B cell (primary cell): ENCODE measurements around the gene TRPV2. TPM values are rescaled to one million over a fixed set of nuclear protein-coding genes. Genes with fewer than 3 reads are reported as not detected.

Experiments used
- ATAC-seq: fragments of 200-7000 bp; cut with Tn5 transposase; one replicate; pipeline ENCODE4 v1.10.0; 2021; ENCODE audit warnings: low read depth, mild to moderate bottlenecking, moderate number of reproducible peaks, moderate library complexity
- CTCF ChIA-PET: fragments of 350-600 bp; sonication (Branson Sonifier 250); formaldehyde crosslinking; loops from one replicate; lab custom pipeline; 2021; ENCODE audit warnings: antibody characterized with exemption, inconsistent platforms; lab: Charles Lee
- POLR2A ChIA-PET: fragments of 350-600 bp; sonication (Branson Sonifier 250); formaldehyde crosslinking; loops from one replicate; lab custom pipeline; 2021; ENCODE audit warnings: antibody characterized with exemption; lab: Charles Lee
- DNase-seq: peaks from one replicate; pipeline ENCODE4 v3.0.0; 2013
- H2AFZ ChIP-seq: 2 replicates; pipeline ENCODE4 v1.6.1; 2012; ENCODE audit warnings: mild to moderate bottlenecking, low read depth, low read length; ENCODE audit not compliant: insufficient read depth, poor library complexity, severe bottlenecking
- H3K27ac ChIP-seq, 2 donors: 1 replicate in 1 of 2; 2 replicates in 1 of 2; pipeline ENCODE4 v1.5.1; 2012 to 2013; ENCODE audit warnings: low read length in 2 of 2, mild to moderate bottlenecking in 2 of 2, moderate library complexity in 1 of 2
- H3K27me3 ChIP-seq, 4 experiments: fragments of 200-600 bp in 1 of 4; sonication (generic) in 1 of 4; replicated peaks in 1 of 4; 1 replicate in 2 of 4; 2 replicates in 2 of 4; pipeline versions ENCODE4 v1.6.1 to v1.7.0; 2013 to 2016; ENCODE audit warnings: low read length in 3 of 4, mild to moderate bottlenecking in 2 of 4, mixed read lengths in 1 of 4, moderate library complexity in 1 of 4; ENCODE audit not compliant: insufficient read depth in 4 of 4, control insufficient read depth in 3 of 4; ENCODE audit errors: control extremely low read depth in 1 of 4
- H3K36me3 ChIP-seq, 2 experiments: replicated peaks in 1 of 2; 1 replicate in 1 of 2; 2 replicates in 1 of 2; pipeline versions ENCODE4 v1.6.1 to v1.7.1; 2013; ENCODE audit warnings: low read length in 1 of 2; ENCODE audit not compliant: insufficient read depth in 2 of 2, control insufficient read depth in 1 of 2; ENCODE audit errors: control extremely low read depth in 1 of 2, extremely low read depth in 1 of 2
- H3K4me1 ChIP-seq, 2 donors: fragments of 200-600 bp in 1 of 2; sonication (generic) in 1 of 2; 1 replicate in 1 of 2; 2 replicates in 1 of 2; pipeline versions ENCODE4 v1.5.1 to v1.6.1; 2013 to 2017; ENCODE audit warnings: low read length in 2 of 2; ENCODE audit not compliant: control insufficient read depth in 2 of 2, insufficient read depth in 2 of 2
- H3K4me2 ChIP-seq: replicated peaks from 2 replicates; pipeline ENCODE3; 2012; ENCODE audit warnings: mild to moderate bottlenecking, low read depth, low read length; ENCODE audit not compliant: poor library complexity, severe bottlenecking
- H3K4me3 ChIP-seq, 5 experiments: fragments of 200-600 bp in 1 of 5; sonication (generic) in 1 of 5; 1 replicate in 3 of 5; 2 replicates in 2 of 5; pipeline versions ENCODE4 v1.5.1 to v1.7.0; 2011 to 2016; ENCODE audit warnings: low read length in 4 of 5, mild to moderate bottlenecking in 4 of 5, low read depth in 2 of 5, control low read depth in 1 of 5, moderate library complexity in 1 of 5; ENCODE audit not compliant: insufficient read depth in 1 of 5; ENCODE audit errors: control extremely low read depth in 1 of 5, extremely low read depth in 1 of 5
- H3K79me2 ChIP-seq: fragments of 200-600 bp; sonication (generic); one replicate; pipeline ENCODE4 v1.6.0; 2016; ENCODE audit warnings: low read length; ENCODE audit not compliant: control insufficient read depth, insufficient read depth
- H3K9ac ChIP-seq: fragments of 200-600 bp; sonication (generic); 2 replicates; pipeline ENCODE4 v1.6.1; 2017; ENCODE audit warnings: mild to moderate bottlenecking, low read length, moderate library complexity
- H3K9me3 ChIP-seq, 3 donors: one replicate each; pipeline versions ENCODE4 v1.6.1 to v1.7.1; 2013; ENCODE audit warnings: low read length in 2 of 3; ENCODE audit not compliant: control insufficient read depth in 2 of 3, insufficient read depth in 1 of 3; ENCODE audit errors: control extremely low read depth in 1 of 3
- H4K20me1 ChIP-seq: 2 replicates; pipeline ENCODE4 v1.6.0; 2012; ENCODE audit warnings: mild to moderate bottlenecking, low read length; ENCODE audit not compliant: insufficient read depth, control insufficient read depth, poor library complexity, severe bottlenecking
- H3K27ac Mint-ChIP-seq: one replicate; pipeline ENCODE4 v1.8.0; 2021; ENCODE audit warnings: mixed read lengths
- H3K27me3 Mint-ChIP-seq: one replicate; pipeline ENCODE4 v1.8.0; 2021; ENCODE audit warnings: mixed read lengths
- H3K4me1 Mint-ChIP-seq: one replicate; pipeline ENCODE4 v1.8.0; 2021; ENCODE audit warnings: mixed read lengths
- H3K4me3 Mint-ChIP-seq: one replicate; pipeline ENCODE4 v1.8.0; 2021; ENCODE audit warnings: mixed read lengths
- H3K9me3 Mint-ChIP-seq: one replicate; pipeline ENCODE4 v1.8.0; 2022; ENCODE audit warnings: mixed read lengths; ENCODE audit not compliant: insufficient read depth
- EZH2 ChIP-seq: IDR thresholded peaks from 2 replicates; pipeline ENCODE4 v1.6.1; 2012; ENCODE audit warnings: borderline replicate concordance, low read depth, mild to moderate bottlenecking, moderate library complexity, low read length; ENCODE audit not compliant: insufficient read depth, poor library complexity, severe bottlenecking
- WGBS: methylation state at CpG from one replicate; pipeline ENCODE4 v1.1.5; 2013; ENCODE audit warnings: missing lambda C conversion rate; ENCODE audit not compliant: insufficient coverage; 5-methylcytosine and 5-hydroxymethylcytosine counted together
- intact Hi-C: fragments of 100-400 bp; cut with micrococcal nuclease; formaldehyde crosslinking; loops from one replicate; pipeline ENCODE4 v1.10.0; 2022
- polyA plus RNA-seq: library from polyadenylated mRNA; depleted of rRNA; stranded (reverse); fragments of >200 nt; gene quantifications from 2 replicates; pipeline ENCODE4 v1.2.3, GENCODE V29; 2012
- total RNA-seq, 2 donors: library from RNA; stranded (reverse); fragments of 120-200 nt in 1 of 2; gene quantifications; 1 replicate in 1 of 2; 2 replicates in 1 of 2; pipeline versions ENCODE4 v1.2.3 to v1.2.4, GENCODE V29; 2013 to 2022
- TF ChIP-seq, protein P1 (sequence below): fragments of 200-600 bp; IDR thresholded peaks from one replicate; pipeline ENCODE4 v1.8.0; 2022; ENCODE audit warnings: antibody characterized with exemption, mild to moderate bottlenecking

TRPV2 gene
- total and polyA plus RNA-seq, 2 donors (not counting 1 experiment from before 2014, with no cell fraction given): 58.6 to 89.0 TPM

DNA sequence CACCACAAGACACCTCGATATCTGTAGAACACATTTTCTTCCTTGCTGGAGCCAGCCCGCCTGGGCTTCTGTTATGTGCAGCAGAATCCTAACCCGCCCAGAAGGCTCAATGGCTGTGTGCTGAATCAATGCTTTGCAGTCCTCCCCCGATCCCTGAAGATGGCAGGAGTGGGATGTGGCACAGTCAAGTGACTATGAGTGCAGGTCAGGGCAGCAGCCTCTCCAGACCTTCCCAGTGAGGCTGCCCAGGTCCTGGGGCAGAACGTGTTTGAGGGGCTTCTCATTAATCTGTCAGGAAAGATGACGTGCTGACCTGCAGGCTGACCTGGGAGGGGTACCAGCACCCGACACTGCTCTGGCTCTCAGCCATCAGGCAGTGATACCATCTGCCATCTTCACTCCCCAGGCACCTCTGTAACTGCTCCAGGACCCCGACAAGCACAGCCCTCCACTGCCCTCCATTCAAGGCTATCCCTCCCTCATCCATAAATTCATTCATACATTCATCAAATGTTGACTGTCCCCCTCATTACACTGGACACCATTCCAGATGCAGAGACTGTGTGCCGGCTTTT lies 41.5 kb downstream of the TRPV2 start:
- Mint-ChIP-seq H3K4me3 (no peak overlapping the region), H3K9me3 (no peaks in the 10 kb centered on the region), H3K4me1 (peaks cover 3% of the 10 kb centered on the region), H3K27me3 (no peaks in the 10 kb centered on the region), H3K27ac (no peak overlapping the region)
- Histone ChIP-seq H3K27me3 (no peaks in the 10 kb centered on the region), H3K27ac (no peak overlapping the region), H2AFZ (no peak overlapping the region), H4K20me1 (no peaks in the 10 kb centered on the region), H3K9me3 (no peaks in the 10 kb centered on the region), H3K4me3 (no peak overlapping the region), H3K36me3 (no peaks in the 10 kb centered on the region), H3K4me2 (no peak overlapping the region), H3K79me2 (no peaks in the 10 kb centered on the region), H3K4me1 (no peaks in the 10 kb centered on the region), H3K9ac (no peak overlapping the region)
- intact Hi-C loops: no loop called here
- TF ChIP-seq EZH2: no peak
- TF ChIP-seq, protein P1, sequence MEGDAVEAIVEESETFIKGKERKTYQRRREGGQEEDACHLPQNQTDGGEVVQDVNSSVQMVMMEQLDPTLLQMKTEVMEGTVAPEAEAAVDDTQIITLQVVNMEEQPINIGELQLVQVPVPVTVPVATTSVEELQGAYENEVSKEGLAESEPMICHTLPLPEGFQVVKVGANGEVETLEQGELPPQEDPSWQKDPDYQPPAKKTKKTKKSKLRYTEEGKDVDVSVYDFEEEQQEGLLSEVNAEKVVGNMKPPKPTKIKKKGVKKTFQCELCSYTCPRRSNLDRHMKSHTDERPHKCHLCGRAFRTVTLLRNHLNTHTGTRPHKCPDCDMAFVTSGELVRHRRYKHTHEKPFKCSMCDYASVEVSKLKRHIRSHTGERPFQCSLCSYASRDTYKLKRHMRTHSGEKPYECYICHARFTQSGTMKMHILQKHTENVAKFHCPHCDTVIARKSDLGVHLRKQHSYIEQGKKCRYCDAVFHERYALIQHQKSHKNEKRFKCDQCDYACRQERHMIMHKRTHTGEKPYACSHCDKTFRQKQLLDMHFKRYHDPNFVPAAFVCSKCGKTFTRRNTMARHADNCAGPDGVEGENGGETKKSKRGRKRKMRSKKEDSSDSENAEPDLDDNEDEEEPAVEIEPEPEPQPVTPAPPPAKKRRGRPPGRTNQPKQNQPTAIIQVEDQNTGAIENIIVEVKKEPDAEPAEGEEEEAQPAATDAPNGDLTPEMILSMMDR: no peak
- no peak for DNase-seq
- 97% methylated on average over 8 of the region's 9 CpGs for WGBS
- no peak for ATAC-seq
- CTCF ChIA-PET: interaction anchor here (1.3 kb wide), 1 partner anchor 93 kb away, joined by 5 read pairs; no protein-coding TSS in a partner anchor
- POLR2A ChIA-PET: no interaction called here

DNA sequence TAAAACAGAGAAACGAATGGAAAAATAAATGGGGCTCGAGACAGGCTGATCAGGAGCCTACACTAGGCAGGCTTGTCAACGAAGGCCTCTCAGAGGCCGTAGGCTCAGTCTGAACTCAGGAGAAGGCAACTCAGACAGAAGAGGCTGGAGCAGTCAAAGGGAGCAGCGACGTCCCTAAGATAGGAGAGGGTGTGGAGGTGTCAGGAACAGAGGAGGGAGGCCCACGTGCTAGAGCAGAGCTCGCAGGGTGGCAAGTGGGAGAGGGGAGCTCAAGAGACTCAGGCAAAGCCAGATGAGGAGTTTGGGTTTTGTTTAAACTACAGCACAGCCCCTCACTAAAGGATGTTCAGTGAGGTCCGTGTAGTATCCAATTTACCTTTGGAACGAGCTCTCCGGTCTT lies 43.9 kb downstream of the TRPV2 start:
- H3K4me3 Mint-ChIP-seq: no peak overlapping the region
- Histone ChIP-seq H2AFZ (no peak overlapping the region), H4K20me1 (no peaks in the 10 kb centered on the region), H3K79me2 (no peaks in the 10 kb centered on the region), H3K4me1 (no peaks in the 10 kb centered on the region), H3K36me3 (no peaks in the 10 kb centered on the region), H3K27me3 (no peaks in the 10 kb centered on the region), H3K27ac (no peak overlapping the region), H3K9ac (no peak overlapping the region), H3K4me2 (no peak overlapping the region), H3K4me3 (no peak overlapping the region), H3K9me3 (no peaks in the 10 kb centered on the region)
- ChIA-PET POLR2A (no interaction called here), CTCF (no interaction called here)
- WGBS: 95% methylated on average over 8 of the region's 11 CpGs
- H3K4me1 Mint-ChIP-seq: no peaks in the 10 kb centered on the region
- ATAC-seq (no peak), DNase-seq (no peak)
- TF ChIP-seq EZH2: no peak
- TF ChIP-seq, protein P1: no peak
- H3K9me3 Mint-ChIP-seq: no peaks in the 10 kb centered on the region
- no peaks in the 10 kb centered on the region for H3K27me3 Mint-ChIP-seq
- intact Hi-C loops: no loop called here
- H3K27ac Mint-ChIP-seq: no peak overlapping the region
